ENCODE data around the gene CFAP410.

The CFAP410 gene

GRCh38 chr21:44321846-44322450 is 17.2 kb downstream of the CFAP410 start:
- Histone ChIP-seq H3K36me3 (peaks cover 4% of the 10 kb centered on the region; the same call in 1 of the 2 replicates), H3K9me3 (no peaks in the 10 kb centered on the region), H3K27me3 (no peaks in the 10 kb centered on the region), H3K4me1 (peaks cover 2% of the 10 kb centered on the region), H3K4me3 (ENCODE audit: low read depth, low read length) (no peak overlapping the region)
- TF ChIP-seq CTCF (IDR thresholded peaks at IDR 0.05; ENCODE audit: low read depth, low read length), result no peak
- DNase-seq, result no peak

- Histone ChIP-seq H3K36me3 (no peaks in the 10 kb centered on the region), H3K9me3 (no peaks in the 10 kb centered on the region), H3K27me3 (no peaks in the 10 kb centered on the region), H3K4me3 (ENCODE audit: low read depth, low read length) (no peak overlapping the region), H3K4me1 (no peaks in the 10 kb centered on the region)
- no peak for TF ChIP-seq CTCF (IDR thresholded peaks at IDR 0.05; ENCODE audit: low read depth, low read length)
- DNase-seq, result no peak
Observed at GRCh38 chr21:44320847-44321246, 18.3 kb downstream of the CFAP410 start.

GRCh38 chr21:44319407-44320065 is 19.7 kb downstream of the CFAP410 start:
- Histone ChIP-seq H3K9me3 (no peaks in the 10 kb centered on the region), H3K4me1 (no peaks in the 10 kb centered on the region), H3K36me3 (no peaks in the 10 kb centered on the region), H3K27me3 (no peaks in the 10 kb centered on the region), H3K4me3 (ENCODE audit: low read depth, low read length) (no peak overlapping the region)
- DNase-seq, result no peak
- TF ChIP-seq CTCF (IDR thresholded peaks at IDR 0.05; ENCODE audit: low read depth, low read length), result no peak

- H3K27me3 ChIP-seq, result no peaks in the 10 kb centered on the region
- H3K4me1 ChIP-seq, result no peaks in the 10 kb centered on the region
- no peak for DNase-seq
- no peak overlapping the region for H3K4me3 ChIP-seq (ENCODE audit: low read depth, low read length)
- no peaks in the 10 kb centered on the region for H3K9me3 ChIP-seq
- no peak for TF ChIP-seq CTCF (IDR thresholded peaks at IDR 0.05; ENCODE audit: low read depth, low read length)
- H3K36me3 ChIP-seq, result no peaks in the 10 kb centered on the region
Observed at GRCh38 chr21:44318489-44319285, 20.5 kb downstream of the CFAP410 start.

- TF ChIP-seq CTCF (IDR thresholded peaks at IDR 0.05; ENCODE audit: low read depth, low read length), result no peak
- H3K4me3 ChIP-seq (ENCODE audit: low read depth, low read length), result no peak overlapping the region
- no peaks in the 10 kb centered on the region for H3K27me3 ChIP-seq
- H3K9me3 ChIP-seq, result no peaks in the 10 kb centered on the region
- no peaks in the 10 kb centered on the region for H3K36me3 ChIP-seq
- no peak for DNase-seq
- H3K4me1 ChIP-seq, result no peaks in the 10 kb centered on the region
Observed at GRCh38 chr21:44317871-44318270, 21.3 kb downstream of the CFAP410 start.

Measured in BE2C (cell line).